GM12874 (cell line): ENCODE results near the gene DIAPH2.

Experiments used
- TF ChIP-seq, protein P1 (sequence below): IDR thresholded peaks from 2 replicates; pipeline ENCODE4 v1.5.1; 2011; ENCODE audit warnings: low read depth, mild to moderate bottlenecking, control low read depth, low read length, moderate library complexity; ENCODE audit not compliant: insufficient read depth

The DIAPH2 gene

DNA sequence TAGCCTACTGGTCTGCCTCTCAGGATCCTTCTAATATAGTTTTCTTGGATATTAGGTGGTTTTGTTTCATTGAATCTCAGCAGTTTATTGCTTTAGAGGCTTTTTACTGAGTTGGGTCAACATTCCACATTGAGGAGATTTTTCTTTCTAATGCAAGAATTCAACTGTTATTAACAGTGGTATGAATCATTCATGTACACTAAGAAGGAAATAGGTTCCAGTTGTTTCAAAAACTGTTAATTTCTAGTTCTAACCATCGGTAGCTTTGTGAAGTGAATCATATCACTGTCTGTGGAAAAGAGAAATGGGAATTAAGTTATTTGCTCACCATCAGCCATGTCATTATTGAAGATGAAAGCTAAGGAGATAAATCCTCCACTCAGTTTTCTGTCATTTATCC, 530.5 kb downstream of the DIAPH2 start:
- TF ChIP-seq, protein P1, sequence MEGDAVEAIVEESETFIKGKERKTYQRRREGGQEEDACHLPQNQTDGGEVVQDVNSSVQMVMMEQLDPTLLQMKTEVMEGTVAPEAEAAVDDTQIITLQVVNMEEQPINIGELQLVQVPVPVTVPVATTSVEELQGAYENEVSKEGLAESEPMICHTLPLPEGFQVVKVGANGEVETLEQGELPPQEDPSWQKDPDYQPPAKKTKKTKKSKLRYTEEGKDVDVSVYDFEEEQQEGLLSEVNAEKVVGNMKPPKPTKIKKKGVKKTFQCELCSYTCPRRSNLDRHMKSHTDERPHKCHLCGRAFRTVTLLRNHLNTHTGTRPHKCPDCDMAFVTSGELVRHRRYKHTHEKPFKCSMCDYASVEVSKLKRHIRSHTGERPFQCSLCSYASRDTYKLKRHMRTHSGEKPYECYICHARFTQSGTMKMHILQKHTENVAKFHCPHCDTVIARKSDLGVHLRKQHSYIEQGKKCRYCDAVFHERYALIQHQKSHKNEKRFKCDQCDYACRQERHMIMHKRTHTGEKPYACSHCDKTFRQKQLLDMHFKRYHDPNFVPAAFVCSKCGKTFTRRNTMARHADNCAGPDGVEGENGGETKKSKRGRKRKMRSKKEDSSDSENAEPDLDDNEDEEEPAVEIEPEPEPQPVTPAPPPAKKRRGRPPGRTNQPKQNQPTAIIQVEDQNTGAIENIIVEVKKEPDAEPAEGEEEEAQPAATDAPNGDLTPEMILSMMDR: no peak

DNA sequence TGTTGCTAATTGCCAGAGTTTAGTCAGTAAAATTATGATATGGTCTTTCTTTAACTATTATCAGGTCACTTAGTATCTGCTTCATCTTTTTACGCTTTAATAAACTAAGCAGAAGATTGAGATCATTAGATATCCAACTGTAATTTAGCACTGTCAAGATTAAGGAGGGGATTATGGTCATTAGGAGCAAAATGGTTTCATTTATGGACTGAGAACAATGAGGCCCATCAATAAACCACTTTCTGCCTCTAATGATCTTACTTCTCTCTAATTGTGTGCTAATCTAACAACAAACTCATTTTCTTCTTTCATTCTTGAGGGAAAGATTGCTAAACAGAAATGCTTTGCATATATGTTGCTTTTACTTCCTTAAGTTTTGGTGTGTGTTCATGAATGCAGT, 539.5 kb downstream of the DIAPH2 start:
- TF ChIP-seq, protein P1: no peak

DNA sequence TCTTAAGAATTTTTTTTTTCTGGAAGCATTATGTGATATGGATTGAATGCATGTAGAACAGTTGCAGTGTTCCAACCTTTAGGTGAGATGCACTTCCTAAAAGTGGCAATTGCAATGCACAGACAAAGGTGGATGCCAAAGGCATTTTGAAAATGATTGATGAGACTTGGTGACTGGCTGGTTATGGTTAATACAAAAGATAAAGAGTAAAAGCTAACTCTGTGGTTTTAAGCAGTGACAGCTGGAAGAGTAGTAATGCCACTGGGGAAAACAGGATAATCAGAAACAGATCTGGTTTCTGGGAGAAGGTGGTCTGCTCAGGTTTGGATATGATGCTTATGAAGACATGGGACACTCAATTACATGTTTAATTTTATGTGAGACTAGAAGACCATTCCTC, 544.7 kb downstream of the DIAPH2 start:
- TF ChIP-seq, protein P1: no peak

GRCh38 chrX:97230948-97231347, 546.3 kb downstream of the DIAPH2 start:
- TF ChIP-seq, protein P1: no peak

- TF ChIP-seq, protein P1: no peak
Observed at GRCh38 chrX:97234471-97235081, 549.9 kb downstream of the DIAPH2 start.

GRCh38 chrX:97238632-97239031, 554.0 kb downstream of the DIAPH2 start:
- TF ChIP-seq, protein P1: no peak

DNA sequence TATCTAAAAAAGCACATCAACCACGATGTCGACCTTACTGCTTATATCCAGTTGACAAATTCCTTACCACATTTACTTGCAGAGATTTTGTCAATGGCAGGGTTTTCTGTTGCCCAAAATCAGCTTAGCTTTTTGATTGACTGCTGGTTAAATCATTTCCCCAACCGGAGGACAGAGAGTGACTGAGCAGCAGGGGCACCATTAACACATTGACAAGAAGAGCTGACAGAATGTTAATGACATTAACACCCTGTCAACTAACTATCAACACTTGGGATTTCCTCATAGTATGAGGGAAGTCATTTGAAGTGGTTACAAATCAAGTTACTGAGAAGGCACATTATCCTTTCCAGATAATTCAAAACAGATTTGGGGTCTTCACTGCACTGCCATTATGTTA, 567.5 kb downstream of the DIAPH2 start:
- TF ChIP-seq, protein P1: no peak
